Motor neuron (in vitro differentiated cells): ENCODE data around the gene RHEB. TPM values are rescaled to one million over a fixed set of nuclear protein-coding genes. Genes with fewer than 3 reads are reported as not detected.

Experiments
- total RNA-seq, 8 experiments: library from RNA; unstranded; fragments of 300-600 nt; gene quantifications; 2 replicates each; pipeline versions ENCODE4 v1.2.3 to v1.2.4, GENCODE V29; 2022

Gene RHEB
- total RNA-seq, 8 experiments from 2014 or later: 62.2 to 163 (median 84.2) TPM

Other genes starting within 250 kb of the RHEB start
- 10 to 100 TPM; 37.3 to 94.9 (median 53.2) TPM for gene NUB1, start 178.1 kb downstream of the RHEB start, total RNA-seq
- 10 to 100 TPM in 5 of 8 experiments, 1 to 10 TPM in 1, under 1 TPM in 2; 0.56 to 35.3 (median 21.8) TPM for gene WDR86, start 109.9 kb downstream of the RHEB start, total RNA-seq
- gene CRYGN, start 79.8 kb downstream of the RHEB start, total RNA-seq: 1 to 10 TPM in 1 of 8 experiments, under 1 TPM in 6, not detected in 1; 0.11 to 1.3 (median 0.29) TPM